DND-41 (cell line): ENCODE data around the gene TBCD.

Experiments
- ATAC-seq: fragments of 200-7000 bp; cut with Tn5 transposase; 3 replicates; pipeline ENCODE4 v1.9.1; 2021; ENCODE audit warnings: low read depth; ENCODE audit not compliant: insufficient read depth
- DNase-seq: peaks from one replicate; pipeline ENCODE4 v3.0.0-alpha.2; 2020
- H2AFZ ChIP-seq: 2 replicates; pipeline ENCODE4 v1.6.0; 2012; ENCODE audit warnings: low read depth, low read length
- H3K27ac ChIP-seq: 2 replicates; pipeline ENCODE4 v1.5.1; 2012; ENCODE audit warnings: low read length, inconsistent platforms
- H3K27me3 ChIP-seq: fragments of 200-600 bp; sonication (generic); 2 replicates; pipeline ENCODE4 v1.6.0; 2012; ENCODE audit warnings: low read length, mild to moderate bottlenecking, inconsistent platforms; ENCODE audit not compliant: insufficient read depth, poor library complexity
- H3K36me3 ChIP-seq: 2 replicates; pipeline ENCODE4 v1.5.1; 2012; ENCODE audit warnings: low read length, inconsistent platforms; ENCODE audit not compliant: insufficient read depth
- H3K4me1 ChIP-seq: 2 replicates; pipeline ENCODE4 v1.5.1; 2012; ENCODE audit warnings: mild to moderate bottlenecking, low read length; ENCODE audit not compliant: insufficient read depth
- H3K4me2 ChIP-seq: 2 replicates; pipeline ENCODE4 v1.6.0; 2012; ENCODE audit warnings: mild to moderate bottlenecking, moderate library complexity, low read length, inconsistent platforms; ENCODE audit not compliant: insufficient read depth
- H3K4me3 ChIP-seq, 2 experiments: fragments of 200-600 bp in 1 of 2; shearing (Covaris generic) in 1 of 2; 2 replicates each; pipeline ENCODE4 v1.5.1; 2012 to 2016; ENCODE audit warnings: inconsistent platforms in 2 of 2, low read length in 2 of 2, mild to moderate bottlenecking in 2 of 2, low read depth in 1 of 2, moderate library complexity in 1 of 2
- H3K79me2 ChIP-seq: 2 replicates; pipeline ENCODE4 v1.6.0; 2012; ENCODE audit warnings: low read length, inconsistent platforms; ENCODE audit not compliant: insufficient read depth
- H3K9ac ChIP-seq: 2 replicates; pipeline ENCODE4 v1.6.0; 2012; ENCODE audit warnings: low read depth, mild to moderate bottlenecking, inconsistent platforms, low read length, moderate library complexity
- H3K9me3 ChIP-seq: 2 replicates; pipeline ENCODE4 v1.5.1; 2012; ENCODE audit warnings: low read length, moderate library complexity, mild to moderate bottlenecking, inconsistent platforms; ENCODE audit not compliant: insufficient read depth, severe bottlenecking
- H4K20me1 ChIP-seq: 2 replicates; pipeline ENCODE4 v1.6.0; 2012; ENCODE audit warnings: low read length; ENCODE audit not compliant: insufficient read depth
- CTCF ChIP-seq: IDR thresholded peaks from 2 replicates; pipeline ENCODE4 v1.5.1; 2012; ENCODE audit warnings: borderline replicate concordance, low read length, moderate library complexity, mild to moderate bottlenecking; ENCODE audit not compliant: poor library complexity, severe bottlenecking; ENCODE audit errors: extremely low read depth
- EZH2 ChIP-seq: IDR thresholded peaks from 3 replicates; pipeline ENCODE4 v1.6.1; 2012; ENCODE audit warnings: borderline replicate concordance, low read depth, mild to moderate bottlenecking, moderate library complexity, low read length, inconsistent platforms; ENCODE audit not compliant: severe bottlenecking

Gene TBCD

GRCh38 chr17:82927661-82928601 lies 176.1 kb downstream of the TBCD start:
- DNase-seq (no peak), ATAC-seq (no peak)
- Histone ChIP-seq H2AFZ (no peak overlapping the region), H4K20me1 (peaks cover 23% of the 10 kb centered on the region), H3K27ac (no peak overlapping the region), H3K36me3 (peaks cover 98% of the 10 kb centered on the region), H3K4me3 (no peak overlapping the region), H3K27me3 (no peaks in the 10 kb centered on the region), H3K9ac (no peak overlapping the region), H3K9me3 (no peaks in the 10 kb centered on the region), H3K4me2 (no peak overlapping the region), H3K79me2 (peaks cover 23% of the 10 kb centered on the region), H3K4me1 (no peaks in the 10 kb centered on the region)
- no peak for TF ChIP-seq EZH2
- TF ChIP-seq CTCF, result no peak

- TF ChIP-seq EZH2 (no peak), CTCF (no peak)
These were observed 177.3 kb downstream of the TBCD start for GRCh38 chr17:82929011-82929622.

DNA sequence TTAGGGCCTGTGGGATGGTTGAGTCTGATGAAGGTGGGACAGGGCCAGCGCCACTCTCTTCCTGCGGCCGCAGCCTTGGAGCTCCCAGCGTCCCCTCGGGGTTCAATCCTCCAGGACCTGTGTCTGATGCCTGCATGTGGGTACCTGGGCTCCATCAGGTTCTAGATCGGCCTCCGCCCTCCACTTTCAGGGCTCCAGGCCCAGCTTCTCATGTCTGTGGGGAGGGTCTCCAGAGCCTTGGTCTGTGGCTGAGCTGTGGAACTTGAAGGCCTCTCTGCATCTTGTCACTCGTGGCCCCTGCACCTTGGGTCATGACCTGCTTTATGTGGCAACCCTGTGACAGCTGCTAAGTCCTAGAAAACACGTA lies 177.8 kb downstream of the TBCD start:
- no peak overlapping the region for H2AFZ ChIP-seq
- peaks cover 97% of the 10 kb centered on the region for H3K36me3 ChIP-seq
- no peak for TF ChIP-seq CTCF
- TF ChIP-seq EZH2, result no peak
- no peaks in the 10 kb centered on the region for H3K27me3 ChIP-seq
- H3K9ac ChIP-seq, result no peak overlapping the region
- H3K9me3 ChIP-seq, result no peaks in the 10 kb centered on the region
- no peak overlapping the region for H3K4me3 ChIP-seq
- ATAC-seq (no peak), DNase-seq (no peak)
- no peak overlapping the region for H3K4me2 ChIP-seq
- no peak overlapping the region for H3K27ac ChIP-seq
- H3K4me1 ChIP-seq, result no peaks in the 10 kb centered on the region
- peaks cover 12% of the 10 kb centered on the region for H3K79me2 ChIP-seq
- H4K20me1 ChIP-seq, result peaks cover 21% of the 10 kb centered on the region

More at GRCh38 chr17:82929011-82929622, 177.3 kb downstream of the TBCD start:
- ATAC-seq, result no peak
- peaks cover 21% of the 10 kb centered on the region for H4K20me1 ChIP-seq
- no peaks in the 10 kb centered on the region for H3K27me3 ChIP-seq
- H3K4me1 ChIP-seq, result no peaks in the 10 kb centered on the region
- no peaks in the 10 kb centered on the region for H3K9me3 ChIP-seq
- no peak overlapping the region for H3K27ac ChIP-seq
- H3K4me2 ChIP-seq, result no peak overlapping the region
- H2AFZ ChIP-seq, result no peak overlapping the region
- DNase-seq, result no peak
- H3K79me2 ChIP-seq, result peaks cover 16% of the 10 kb centered on the region
- peaks cover 97% of the 10 kb centered on the region for H3K36me3 ChIP-seq
- no peak overlapping the region for H3K4me3 ChIP-seq
- H3K9ac ChIP-seq, result no peak overlapping the region
